Activated naive CD4-positive, alpha-beta T cell treated with anti-CD3 and anti-CD28 coated beads for 36 hours (primary cell): ENCODE results near the gene CAPN2. TPM values are rescaled to one million over a fixed set of nuclear protein-coding genes. Genes with fewer than 3 reads are reported as not detected.

Experiments
- CTCF ChIA-PET: fragments of 350-600 bp; sonication (Branson Sonifier 250); formaldehyde crosslinking; loops from one replicate; lab custom pipeline; 2021; ENCODE audit warnings: antibody characterized with exemption; lab: Charles Lee
- DNase-seq: peaks from one replicate; pipeline ENCODE4 v3.0.0-alpha.2; 2020
- H3K27ac Mint-ChIP-seq: one replicate; pipeline ENCODE4 v1.8.0; 2021; ENCODE audit warnings: mild to moderate bottlenecking, mixed read lengths
- H3K27me3 Mint-ChIP-seq: one replicate; pipeline ENCODE4 v1.8.0; 2021; ENCODE audit warnings: low read depth, mixed read lengths
- H3K36me3 Mint-ChIP-seq: one replicate; pipeline ENCODE4 v1.8.0; 2021; ENCODE audit warnings: low read depth, mixed read lengths
- H3K4me1 Mint-ChIP-seq: one replicate; pipeline ENCODE4 v1.8.0; 2021; ENCODE audit warnings: low read depth, mixed read lengths
- H3K4me3 Mint-ChIP-seq: one replicate; pipeline ENCODE4 v1.8.0; 2021; ENCODE audit warnings: mild to moderate bottlenecking, moderate library complexity, mixed read lengths
- H3K9me3 Mint-ChIP-seq: one replicate; pipeline ENCODE4 v1.8.0; 2021; ENCODE audit warnings: mixed read lengths
- intact Hi-C: fragments of 100-400 bp; cut with micrococcal nuclease; formaldehyde crosslinking; loops from one replicate; pipeline ENCODE4 v1.15.1; 2023
- total RNA-seq, 2 experiments: library from RNA; stranded (reverse); gene quantifications; one replicate each; pipeline ENCODE4 v1.2.3, GENCODE V29; 2021

The CAPN2 gene
- total RNA-seq, 2 experiments from 2014 or later: 17.0 to 19.5 TPM

- CTCF ChIA-PET: interaction anchor here (0.7 to 2.3 kb wide), 4 partner anchors 72 to 134 kb away, joined by 3 to 10 read pairs (median 4); no protein-coding TSS in a partner anchor
- H3K4me1 Mint-ChIP-seq: peaks cover 41% of the 10 kb centered on the region
- no peaks in the 10 kb centered on the region for H3K27me3 Mint-ChIP-seq
- DNase-seq: no peak
- H3K9me3 Mint-ChIP-seq: no peaks in the 10 kb centered on the region
- no peak overlapping the region for H3K4me3 Mint-ChIP-seq
- intact Hi-C loops: no loop called here
- peaks cover 40% of the 10 kb centered on the region for H3K36me3 Mint-ChIP-seq
- peak overlapping the region; percentile 58 for H3K27ac Mint-ChIP-seq
Observed at GRCh38 chr1:223774134-223774814, 61.9 kb downstream of the CAPN2 start.

- Mint-ChIP-seq H3K9me3 (no peaks in the 10 kb centered on the region), H3K4me3 (no peak overlapping the region), H3K4me1 (peaks cover 41% of the 10 kb centered on the region), H3K36me3 (peaks cover 33% of the 10 kb centered on the region), H3K27me3 (no peaks in the 10 kb centered on the region), H3K27ac (peak overlapping the region; percentile 58)
- DNase-seq: no peak
- intact Hi-C loops: loop anchor here (5.0 kb wide), 1 partner anchor 657 kb away; the partner anchor contains the start of gene WDR26
- CTCF ChIA-PET: interaction anchor here (0.6 to 2.3 kb wide), 5 partner anchors 26 to 133 kb away, joined by 3 to 10 read pairs (median 4); partner anchors contain the start of gene CAPN2
Observed at GRCh38 chr1:223775054-223775453, 62.7 kb downstream of the CAPN2 start.

- CTCF ChIA-PET: interaction anchor here (1.0 to 2.3 kb wide), 3 partner anchors 26 to 79 kb away, joined by 3 to 10 read pairs (median 4); no protein-coding TSS in a partner anchor
- no peaks in the 10 kb centered on the region for H3K27me3 Mint-ChIP-seq
- H3K4me3 Mint-ChIP-seq: no peak overlapping the region
- intact Hi-C loops: loop anchor here (1.0 to 5.0 kb wide), 6 partner anchors 49 to 657 kb away; partner anchors contain the start of gene WDR26
- peaks cover 41% of the 10 kb centered on the region for H3K4me1 Mint-ChIP-seq
- H3K9me3 Mint-ChIP-seq: no peaks in the 10 kb centered on the region
- peaks cover 33% of the 10 kb centered on the region for H3K36me3 Mint-ChIP-seq
- DNase-seq: no peak
- peak overlapping the region; percentile 86 for H3K27ac Mint-ChIP-seq
Observed at GRCh38 chr1:223775711-223776074, 63.4 kb downstream of the CAPN2 start.

- intact Hi-C loops: loop anchor here (1.0 to 5.0 kb wide), 6 partner anchors 50 to 656 kb away; partner anchors contain the start of gene WDR26
- Mint-ChIP-seq H3K9me3 (no peaks in the 10 kb centered on the region), H3K27ac (peak overlapping the region; percentile 86), H3K4me3 (peak overlapping the region; percentile 10), H3K27me3 (no peaks in the 10 kb centered on the region), H3K36me3 (peaks cover 33% of the 10 kb centered on the region), H3K4me1 (peaks cover 41% of the 10 kb centered on the region)
- peak; percentile 83 for DNase-seq
- CTCF ChIA-PET: interaction anchor here (1.0 to 2.3 kb wide), 3 partner anchors 27 to 80 kb away, joined by 3 to 10 read pairs (median 4); no protein-coding TSS in a partner anchor
Observed at GRCh38 chr1:223776075-223776814, 63.9 kb downstream of the CAPN2 start.

GRCh38 chr1:223776826-223777454, 64.6 kb downstream of the CAPN2 start:
- DNase-seq: no peak
- intact Hi-C loops: loop anchor here (1.0 to 5.0 kb wide), 6 partner anchors 51 to 655 kb away; partner anchors contain the start of gene WDR26
- H3K27me3 Mint-ChIP-seq: no peaks in the 10 kb centered on the region
- H3K4me1 Mint-ChIP-seq: peaks cover 37% of the 10 kb centered on the region
- H3K4me3 Mint-ChIP-seq: no peak overlapping the region
- peaks cover 33% of the 10 kb centered on the region for H3K36me3 Mint-ChIP-seq
- H3K27ac Mint-ChIP-seq: peak overlapping the region; percentile 86
- CTCF ChIA-PET: no interaction called here
- no peaks in the 10 kb centered on the region for H3K9me3 Mint-ChIP-seq

- CTCF ChIA-PET: interaction anchor here (1.0 to 1.2 kb wide), 3 partner anchors 31 to 85 kb away, joined by 3 read pairs; no protein-coding TSS in a partner anchor
- Mint-ChIP-seq H3K36me3 (peaks cover 28% of the 10 kb centered on the region), H3K9me3 (no peaks in the 10 kb centered on the region), H3K27me3 (no peaks in the 10 kb centered on the region), H3K4me1 (peaks cover 20% of the 10 kb centered on the region), H3K27ac (no peak overlapping the region), H3K4me3 (no peak overlapping the region)
- DNase-seq: no peak
- intact Hi-C loops: no loop called here
Observed at GRCh38 chr1:223780318-223780717, 68.0 kb downstream of the CAPN2 start.

- Mint-ChIP-seq H3K4me1 (peaks cover 14% of the 10 kb centered on the region), H3K36me3 (peaks cover 26% of the 10 kb centered on the region), H3K9me3 (no peaks in the 10 kb centered on the region), H3K27ac (no peak overlapping the region), H3K4me3 (no peak overlapping the region), H3K27me3 (no peaks in the 10 kb centered on the region)
- intact Hi-C loops: no loop called here
- no peak for DNase-seq
- CTCF ChIA-PET: interaction anchor here (1.1 to 1.2 kb wide), 3 partner anchors 9 to 73 kb away, joined by 3 read pairs; no protein-coding TSS in a partner anchor
Observed at GRCh38 chr1:223780949-223781348, 68.6 kb downstream of the CAPN2 start.

GRCh38 chr1:223783676-223784075, 71.3 kb downstream of the CAPN2 start:
- H3K36me3 Mint-ChIP-seq: peaks cover 18% of the 10 kb centered on the region
- CTCF ChIA-PET: interaction anchor here (1.4 kb wide), 1 partner anchor 34 kb away, joined by 6 read pairs; no protein-coding TSS in a partner anchor

GRCh38 chr1:223784541-223784940, 72.2 kb downstream of the CAPN2 start:
- CTCF ChIA-PET: interaction anchor here (1.4 kb wide), 1 partner anchor 35 kb away, joined by 6 read pairs; no protein-coding TSS in a partner anchor
- no peak overlapping the region for H3K27ac Mint-ChIP-seq
- intact Hi-C loops: no loop called here
- no peaks in the 10 kb centered on the region for H3K4me1 Mint-ChIP-seq
- H3K27me3 Mint-ChIP-seq: no peaks in the 10 kb centered on the region
- DNase-seq: no peak
- no peak overlapping the region for H3K4me3 Mint-ChIP-seq
- H3K9me3 Mint-ChIP-seq: no peaks in the 10 kb centered on the region
- peaks cover 14% of the 10 kb centered on the region for H3K36me3 Mint-ChIP-seq

More at GRCh38 chr1:223783676-223784075, 71.3 kb downstream of the CAPN2 start:
- H3K27me3 Mint-ChIP-seq: no peaks in the 10 kb centered on the region
- no peak overlapping the region for H3K4me3 Mint-ChIP-seq
- H3K4me1 Mint-ChIP-seq: no peaks in the 10 kb centered on the region
- no peak overlapping the region for H3K27ac Mint-ChIP-seq
- DNase-seq: no peak
- no peaks in the 10 kb centered on the region for H3K9me3 Mint-ChIP-seq
- intact Hi-C loops: no loop called here

GRCh38 chr1:223785808-223786207, 73.5 kb downstream of the CAPN2 start:
- H3K36me3 Mint-ChIP-seq: peaks cover 14% of the 10 kb centered on the region
- no peaks in the 10 kb centered on the region for H3K9me3 Mint-ChIP-seq
- CTCF ChIA-PET: no interaction called here

GRCh38 chr1:223788746-223789415, 76.5 kb downstream of the CAPN2 start:
- Mint-ChIP-seq H3K9me3 (no peaks in the 10 kb centered on the region), H3K27me3 (no peaks in the 10 kb centered on the region), H3K4me3 (no peak overlapping the region), H3K36me3 (peaks cover 16% of the 10 kb centered on the region), H3K27ac (no peak overlapping the region), H3K4me1 (no peaks in the 10 kb centered on the region)
- CTCF ChIA-PET: no interaction called here
- DNase-seq: no peak
- intact Hi-C loops: no loop called here

More at GRCh38 chr1:223785808-223786207, 73.5 kb downstream of the CAPN2 start:
- Mint-ChIP-seq H3K4me1 (no peaks in the 10 kb centered on the region), H3K27ac (no peak overlapping the region), H3K27me3 (no peaks in the 10 kb centered on the region), H3K4me3 (no peak overlapping the region)
- DNase-seq: no peak
- intact Hi-C loops: no loop called here
